CD4-positive, alpha-beta T cell treated with Interferon alpha-2 for 1 hour (primary cell): Measurements from ENCODE around the gene KIR3DL3.
"Not testable (repeated sequence)": the region's sequence is repeated elsewhere in the genome, so short reads cannot be mapped to it uniquely, and the experiment has no call there.

Experiments used
- DNase-seq, 2 donors: peaks; one replicate each; pipeline ENCODE4 v3.0.0-alpha.2; 2020 to 2022

The KIR3DL3 gene

DNA sequence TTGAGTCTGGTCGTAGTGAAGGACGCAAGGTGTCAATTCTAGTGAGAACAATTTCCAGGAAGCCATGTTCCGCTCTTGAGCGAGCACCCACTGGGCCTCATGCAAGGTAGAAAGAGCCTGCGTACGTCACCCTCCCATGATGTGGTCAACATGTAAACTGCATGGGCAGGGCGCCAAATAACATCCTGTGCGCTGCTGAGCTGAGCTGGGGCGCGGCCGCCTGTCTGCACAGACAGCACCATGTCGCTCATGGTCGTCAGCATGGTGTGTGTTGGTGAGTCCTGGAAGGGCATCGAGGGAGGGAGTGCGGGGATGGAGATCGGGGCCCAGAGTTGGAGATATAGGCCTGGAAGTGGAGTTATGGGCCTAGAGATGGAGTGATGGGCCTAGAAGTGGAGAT, 14.1 kb downstream of the KIR3DL3 start, which contains the start of gene KIR2DL3:
KIR2DL3 (plus strand) TSS at position 208 of the 400 bp plus-strand sequence; CDS start at position 241, 33 bp downstream.
- not testable (repeated sequence) for DNase-seq

DNA sequence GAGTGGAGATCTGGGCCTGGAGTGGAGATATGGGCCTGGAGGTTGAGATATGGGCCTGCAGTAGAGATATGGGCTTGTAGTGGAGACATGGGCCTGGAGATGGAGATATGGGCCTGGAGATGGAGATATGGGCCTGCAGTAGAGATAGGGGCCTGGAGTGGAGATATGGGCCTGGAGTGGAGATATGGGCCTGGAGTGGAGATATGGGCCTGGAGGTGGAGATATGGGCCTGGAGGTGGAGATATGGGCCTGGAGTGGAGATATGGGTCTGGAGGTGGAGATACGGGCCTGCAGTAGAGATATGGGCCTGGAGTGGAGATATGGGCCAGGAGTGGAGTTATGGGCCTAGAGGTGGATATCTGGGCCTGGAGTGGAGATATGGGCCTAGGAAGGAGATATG, 14.5 kb downstream of the KIR3DL3 start:
- no peak for DNase-seq

DNA sequence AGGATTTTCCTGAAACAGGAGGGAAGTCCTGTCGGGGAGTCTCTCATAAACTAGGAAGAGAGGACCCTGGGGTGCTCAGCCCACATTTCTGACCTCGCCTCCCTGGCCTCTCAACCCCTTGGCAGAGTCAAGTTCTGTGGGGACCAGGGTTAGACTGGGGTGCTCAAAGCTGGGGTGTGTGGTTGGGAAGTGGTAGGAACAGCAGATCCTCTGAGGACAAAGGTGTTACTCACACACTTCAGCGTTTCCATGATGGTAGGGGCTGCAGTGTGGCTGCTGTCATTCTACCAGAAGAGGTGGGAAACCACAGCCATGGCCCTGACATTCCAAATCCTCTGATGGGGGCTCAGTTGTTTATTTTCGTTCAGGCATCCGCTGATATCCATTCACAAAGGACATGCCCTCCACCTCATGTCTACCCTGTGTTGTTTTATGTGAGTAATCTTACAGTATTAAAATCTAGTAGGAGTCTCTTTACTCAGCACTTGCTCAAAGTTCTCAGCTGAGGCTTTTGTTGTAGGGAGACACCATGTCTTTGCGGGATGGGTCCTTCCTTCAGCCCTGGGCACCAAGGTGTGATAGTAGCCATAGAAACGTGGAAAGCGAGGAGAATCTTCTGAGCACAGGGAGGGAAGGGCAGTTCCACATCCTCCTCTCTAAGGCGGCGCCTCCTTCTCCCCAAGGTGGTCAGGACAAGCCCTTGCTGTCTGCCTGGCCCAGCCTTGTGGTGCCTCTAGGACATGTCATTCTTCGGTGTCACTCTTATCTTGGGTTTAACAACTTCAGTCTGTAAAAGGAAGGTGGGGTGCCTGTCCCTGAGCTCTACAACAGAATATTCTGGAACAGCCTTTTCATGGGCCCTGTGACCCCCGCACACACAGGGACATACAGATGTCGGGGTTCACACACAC, 15.6 kb downstream of the KIR3DL3 start:
- no peak for DNase-seq

DNA sequence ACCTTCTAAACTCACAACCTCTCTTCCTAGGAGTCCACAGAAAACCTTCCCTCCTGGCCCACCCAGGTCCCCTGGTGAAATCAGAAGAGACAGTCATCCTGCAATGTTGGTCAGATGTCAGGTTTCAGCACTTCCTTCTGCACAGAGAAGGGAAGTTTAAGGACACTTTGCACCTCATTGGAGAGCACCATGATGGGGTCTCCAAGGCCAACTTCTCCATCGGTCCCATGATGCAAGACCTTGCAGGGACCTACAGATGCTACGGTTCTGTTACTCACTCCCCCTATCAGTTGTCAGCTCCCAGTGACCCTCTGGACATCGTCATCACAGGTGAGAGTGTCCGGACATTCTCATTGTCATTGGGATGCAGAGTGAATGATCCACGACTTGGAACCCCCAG, 17.7 kb downstream of the KIR3DL3 start:
- DNase-seq, result not testable (repeated sequence)

DNA sequence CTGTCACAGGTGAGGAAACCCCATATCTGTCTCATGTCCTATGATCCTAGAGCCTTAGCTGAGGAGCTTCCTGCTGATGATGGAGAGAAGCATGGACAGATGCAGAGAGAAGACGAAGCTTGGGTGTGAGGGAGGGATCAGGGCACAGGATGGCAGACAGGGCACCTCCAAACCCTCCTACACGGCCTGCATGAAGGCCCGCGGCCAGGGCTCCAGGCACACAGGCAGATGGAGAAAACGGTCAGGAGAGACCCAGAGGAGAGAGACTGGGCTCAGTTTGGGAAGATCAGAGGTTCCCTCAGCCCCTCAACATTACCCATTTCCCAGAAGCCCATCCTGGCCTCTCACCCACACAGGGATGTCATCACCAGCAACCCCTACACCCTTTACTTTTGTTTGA, 19.8 kb downstream of the KIR3DL3 start:
- not testable (repeated sequence) for DNase-seq

DNA sequence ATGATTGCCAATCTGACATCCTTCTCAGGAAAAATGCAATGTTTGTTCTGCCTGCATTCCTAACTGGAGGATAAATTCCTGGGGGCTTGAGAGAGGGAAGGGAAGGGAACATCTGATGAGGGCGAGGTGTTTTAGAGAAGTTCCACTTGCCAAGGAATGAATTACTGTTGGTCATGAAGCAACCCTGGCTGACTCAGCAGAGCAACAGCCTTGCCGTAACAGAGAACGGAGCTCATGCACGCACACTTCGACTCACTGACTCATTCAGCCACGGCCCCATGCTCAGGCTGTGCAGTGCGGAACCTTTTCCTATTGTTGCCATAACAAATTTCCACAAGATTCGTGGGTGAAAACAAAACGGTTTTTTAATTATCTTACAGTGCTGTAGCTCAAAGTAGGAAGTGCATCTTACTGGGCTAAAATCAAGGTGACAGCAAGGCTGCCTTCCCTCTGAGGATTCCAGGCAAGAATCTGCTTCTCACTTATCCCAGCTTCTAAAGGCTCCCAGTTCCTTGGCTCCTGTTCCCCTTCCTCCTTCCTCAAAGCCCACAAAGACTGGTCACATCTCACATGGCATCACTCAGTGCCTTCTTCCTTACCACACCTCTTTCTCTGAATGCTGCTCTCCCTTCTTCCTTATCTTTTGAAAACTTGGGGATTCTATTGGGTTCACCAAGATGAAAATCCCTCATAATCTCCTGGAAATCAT, 23.5 kb downstream of the KIR3DL3 start:
- peak in 1 of 2 donors; percentile 72 for DNase-seq

DNA sequence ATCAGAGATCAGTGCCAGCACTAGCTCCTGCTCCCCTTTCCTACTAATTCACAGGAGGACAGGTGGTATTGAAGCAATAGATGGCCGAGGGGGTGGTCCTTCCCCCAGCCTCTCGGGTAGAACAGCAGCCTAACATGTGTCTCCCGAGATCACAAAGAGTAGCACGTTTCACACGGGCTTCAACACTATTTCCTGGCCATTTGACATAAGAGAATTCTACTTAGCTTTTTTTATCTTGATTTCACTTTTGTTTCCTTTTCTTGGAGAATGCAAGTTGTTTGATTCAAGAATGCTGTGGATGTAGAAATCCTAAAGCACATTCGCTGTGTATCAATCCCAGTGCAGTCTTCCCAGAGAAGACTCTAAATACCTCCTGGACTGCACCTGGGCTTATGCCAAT, 26.0 kb downstream of the KIR3DL3 start:
- DNase-seq, result not testable (repeated sequence)

DNA sequence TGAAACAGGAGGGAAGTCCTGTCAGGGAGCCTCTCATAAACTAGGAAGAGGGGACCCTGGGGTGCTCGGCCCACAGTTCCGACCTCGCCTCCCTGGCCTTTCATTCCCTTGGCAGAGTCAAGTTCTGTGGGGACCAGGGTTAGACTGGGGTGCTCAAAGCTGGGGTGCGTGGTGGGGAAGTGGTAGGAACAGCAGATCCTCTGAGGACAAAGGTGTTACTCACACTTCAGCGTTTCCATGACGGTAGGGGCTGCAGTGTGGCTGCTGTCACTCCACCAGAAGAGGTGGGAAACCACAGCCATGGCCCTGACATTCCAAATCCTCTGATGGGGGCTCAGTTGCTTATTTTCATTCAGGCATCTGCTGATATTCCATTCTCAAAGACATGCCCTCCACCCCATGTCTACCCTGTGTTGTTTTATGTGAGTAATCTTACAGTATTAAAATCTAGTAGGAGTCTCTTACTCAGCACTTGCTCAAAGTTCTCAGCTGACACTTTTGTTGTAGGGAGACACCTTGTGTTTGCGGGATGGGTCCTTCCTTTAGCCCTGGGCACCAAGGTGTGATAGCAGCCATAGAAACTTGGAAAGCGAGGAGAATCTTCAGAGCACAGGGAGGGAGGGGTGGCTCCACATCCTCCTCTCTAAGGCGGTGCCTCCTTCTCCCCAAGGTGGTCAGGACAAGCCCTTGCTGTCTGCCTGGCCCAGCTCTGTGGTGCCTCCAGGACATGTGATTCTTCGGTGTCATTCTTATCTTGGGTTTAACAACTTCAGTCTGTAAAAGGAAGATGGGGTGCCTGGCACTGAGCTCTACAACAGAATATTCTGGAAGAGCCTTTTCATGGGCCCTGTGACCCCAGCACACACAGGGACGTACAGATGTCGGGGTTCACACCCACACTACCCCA, 32.2 kb downstream of the KIR3DL3 start:
- DNase-seq, result not testable (repeated sequence)

DNA sequence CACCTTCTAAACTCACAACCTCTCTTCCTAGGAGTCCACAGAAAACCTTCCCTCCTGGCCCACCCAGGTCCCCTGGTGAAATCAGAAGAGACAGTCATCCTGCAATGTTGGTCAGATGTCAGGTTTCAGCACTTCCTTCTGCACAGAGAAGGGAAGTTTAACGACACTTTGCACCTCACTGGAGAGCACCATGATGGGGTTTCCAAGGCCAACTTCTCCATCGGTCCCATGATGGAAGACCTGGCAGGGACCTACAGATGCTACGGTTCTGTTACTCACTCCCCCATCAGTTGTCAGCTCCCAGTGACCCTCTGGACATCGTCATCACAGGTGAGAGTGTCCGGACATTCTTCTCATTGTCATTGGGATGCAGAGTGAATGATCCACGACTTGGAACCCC, 34.3 kb downstream of the KIR3DL3 start:
- DNase-seq, result not testable (repeated sequence)

DNA sequence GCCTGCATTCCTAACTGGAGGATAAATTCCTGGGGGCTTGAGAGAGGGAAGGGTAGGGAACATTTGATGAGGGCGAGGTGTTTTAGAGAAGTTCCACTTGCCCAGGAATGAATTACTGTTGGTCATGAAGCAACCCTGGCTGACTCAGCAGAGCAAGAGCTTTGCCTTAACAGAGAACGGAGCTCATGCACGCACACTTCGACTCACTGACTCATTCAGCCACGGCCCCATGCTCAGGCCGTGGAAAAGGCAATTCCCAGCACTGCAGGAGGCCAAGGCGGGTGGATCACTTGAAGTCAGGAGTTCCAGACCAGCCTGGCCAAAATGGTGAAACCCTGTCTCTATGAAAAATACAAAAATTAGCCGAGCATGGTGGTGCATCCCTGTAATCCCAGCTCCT, 40.0 kb downstream of the KIR3DL3 start:
- DNase-seq, result peak in 1 of 2 donors; percentile 60

DNA sequence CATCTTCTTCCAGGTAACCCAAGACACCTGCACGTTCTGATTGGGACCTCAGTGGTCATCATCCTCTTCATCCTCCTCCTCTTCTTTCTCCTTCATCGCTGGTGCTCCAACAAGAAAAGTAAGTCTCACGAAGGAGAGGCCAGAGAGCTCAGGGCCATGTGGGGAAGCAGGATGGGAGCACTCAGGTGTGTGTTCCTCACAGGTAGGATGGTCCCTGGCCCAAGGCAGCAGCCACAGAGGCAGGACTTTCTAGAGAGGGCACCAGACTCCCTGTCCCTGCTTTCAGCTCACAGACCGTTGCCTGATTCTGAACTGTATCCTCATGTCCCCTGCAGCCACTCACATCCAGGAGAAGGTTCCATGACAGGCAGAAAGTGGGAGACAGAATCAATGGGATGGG, 42.2 kb downstream of the KIR3DL3 start:
- DNase-seq, result not testable (repeated sequence)

DNA sequence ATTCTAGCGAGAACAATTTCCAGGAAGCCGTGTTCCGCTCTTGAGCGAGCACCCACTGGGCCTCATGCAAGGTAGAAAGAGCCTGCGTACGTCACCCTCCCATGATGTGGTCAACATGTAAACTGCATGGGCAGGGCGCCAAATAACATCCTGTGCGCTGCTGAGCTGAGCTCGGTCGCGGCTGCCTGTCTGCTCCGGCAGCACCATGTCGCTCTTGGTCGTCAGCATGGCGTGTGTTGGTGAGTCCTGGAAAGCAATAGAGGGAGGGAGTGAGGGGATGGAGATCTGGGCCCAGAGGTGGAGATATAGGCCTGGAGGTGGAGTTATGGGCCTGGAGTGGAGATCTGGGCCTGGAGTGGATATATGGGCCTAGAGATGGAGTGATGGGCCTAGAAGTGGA, 45.4 kb downstream of the KIR3DL3 start, which contains the start of gene KIR2DL1:
KIR2DL1 (plus strand) TSS at position 148 of the 400 bp plus-strand sequence; CDS start at position 206, 58 bp downstream.
- not testable (repeated sequence) for DNase-seq

DNA sequence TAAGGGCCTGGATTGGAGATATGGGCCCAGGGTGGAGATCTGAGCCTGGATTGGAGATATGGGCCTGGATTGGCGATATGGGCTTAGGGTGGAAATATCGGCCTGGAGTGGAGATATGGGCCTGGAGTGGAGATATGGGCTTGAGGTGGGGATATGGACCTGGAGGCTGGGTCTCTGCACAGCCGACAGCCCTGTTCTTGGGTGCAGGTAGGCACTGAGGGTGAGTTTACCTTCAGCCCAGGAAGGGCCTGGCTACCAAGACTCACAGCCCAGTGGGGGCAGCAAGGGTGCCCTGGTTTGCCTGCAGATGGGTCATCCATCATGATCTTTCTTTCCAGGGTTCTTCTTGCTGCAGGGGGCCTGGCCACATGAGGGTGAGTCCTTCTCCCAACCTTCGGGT, 46.3 kb downstream of the KIR3DL3 start:
- DNase-seq, result not testable (repeated sequence)

DNA sequence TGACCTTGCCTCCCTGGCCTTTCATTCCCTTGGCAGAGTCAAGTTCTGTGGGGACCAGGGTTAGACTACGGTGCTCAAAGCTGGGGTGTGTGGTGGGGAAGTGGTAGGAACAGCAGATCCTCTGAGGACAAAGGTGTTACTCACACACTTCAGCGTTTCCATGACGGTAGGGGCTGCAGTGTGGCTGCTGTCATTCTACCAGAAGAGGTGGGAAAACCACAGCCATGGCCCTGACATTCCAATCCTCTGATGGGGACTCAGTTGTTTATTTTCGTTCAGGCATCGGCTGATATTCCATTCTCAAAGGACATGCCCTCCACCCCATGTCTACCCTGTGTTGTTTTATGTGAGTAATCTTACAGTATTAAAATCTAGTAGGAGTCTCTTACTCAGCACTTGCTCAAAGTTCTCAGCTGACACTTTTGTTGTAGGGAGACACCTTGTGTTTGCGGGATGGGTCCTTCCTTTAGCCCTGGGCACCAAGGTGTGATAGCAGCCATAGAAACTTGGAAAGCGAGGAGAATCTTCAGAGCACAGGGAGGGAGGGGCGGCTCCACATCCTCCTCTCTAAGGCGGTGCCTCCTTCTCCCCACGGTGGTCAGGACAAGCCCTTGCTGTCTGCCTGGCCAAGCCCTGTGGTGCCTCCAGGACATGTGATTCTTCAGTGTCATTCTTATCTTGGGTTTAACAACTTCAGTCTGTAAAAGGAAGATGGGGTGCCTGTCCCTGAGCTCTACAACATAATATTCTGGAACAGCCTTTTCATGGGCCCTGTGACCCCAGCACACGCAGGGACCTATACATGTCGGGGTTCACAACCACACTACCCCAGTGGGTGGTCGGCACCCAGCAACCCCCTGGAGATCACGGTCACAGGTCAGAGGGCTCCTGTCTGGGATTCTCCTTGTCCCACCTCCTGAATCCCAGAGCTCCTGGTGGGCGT, 47.0 kb downstream of the KIR3DL3 start:
- not testable (repeated sequence) for DNase-seq

DNA sequence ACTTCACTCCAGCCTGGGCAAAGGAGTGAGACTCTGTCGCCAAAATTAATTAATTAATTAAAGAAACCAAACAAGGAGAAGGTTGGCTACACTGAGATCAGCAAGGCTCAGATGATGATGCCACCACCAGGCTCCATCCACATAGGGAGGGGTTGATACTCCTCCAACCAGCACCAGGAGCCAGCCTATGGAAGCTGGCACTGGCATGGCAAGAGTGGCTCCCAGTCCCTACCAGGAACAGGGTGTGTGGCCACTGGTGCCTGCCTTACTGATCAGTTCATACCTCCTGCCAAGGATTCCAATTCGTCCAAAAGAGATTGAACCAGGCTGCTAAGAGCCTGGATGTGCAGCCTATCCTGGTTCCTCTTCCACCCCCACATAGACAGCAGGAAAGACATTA, 48.4 kb downstream of the KIR3DL3 start:
- not testable (repeated sequence) for DNase-seq

DNA sequence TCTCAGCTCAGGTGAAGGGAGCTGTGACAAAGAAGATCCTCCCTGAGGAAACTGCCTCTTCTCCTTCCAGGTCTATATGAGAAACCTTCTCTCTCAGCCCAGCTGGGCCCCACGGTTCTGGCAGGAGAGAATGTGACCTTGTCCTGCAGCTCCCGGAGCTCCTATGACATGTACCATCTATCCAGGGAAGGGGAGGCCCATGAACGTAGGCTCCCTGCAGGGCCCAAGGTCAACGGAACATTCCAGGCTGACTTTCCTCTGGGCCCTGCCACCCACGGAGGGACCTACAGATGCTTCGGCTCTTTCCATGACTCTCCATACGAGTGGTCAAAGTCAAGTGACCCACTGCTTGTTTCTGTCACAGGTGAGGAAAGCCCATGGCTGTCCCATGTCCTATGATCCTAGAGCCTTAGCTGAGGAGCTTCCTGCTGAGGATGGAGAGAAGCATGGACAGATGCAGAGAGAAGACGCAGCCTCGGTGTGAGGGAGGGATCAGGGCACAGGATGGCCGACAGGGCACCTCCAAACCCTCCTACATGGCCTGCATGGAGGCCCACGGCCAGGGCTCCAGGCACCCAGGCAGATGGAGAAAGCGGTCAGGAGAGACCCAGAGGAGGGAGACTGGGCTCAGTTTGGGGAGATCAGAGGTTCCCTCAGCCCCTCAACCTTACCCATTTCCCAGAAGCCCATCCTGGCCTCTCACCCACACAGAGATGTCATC, 51.0 kb downstream of the KIR3DL3 start:
- DNase-seq, result not testable (repeated sequence)

DNA sequence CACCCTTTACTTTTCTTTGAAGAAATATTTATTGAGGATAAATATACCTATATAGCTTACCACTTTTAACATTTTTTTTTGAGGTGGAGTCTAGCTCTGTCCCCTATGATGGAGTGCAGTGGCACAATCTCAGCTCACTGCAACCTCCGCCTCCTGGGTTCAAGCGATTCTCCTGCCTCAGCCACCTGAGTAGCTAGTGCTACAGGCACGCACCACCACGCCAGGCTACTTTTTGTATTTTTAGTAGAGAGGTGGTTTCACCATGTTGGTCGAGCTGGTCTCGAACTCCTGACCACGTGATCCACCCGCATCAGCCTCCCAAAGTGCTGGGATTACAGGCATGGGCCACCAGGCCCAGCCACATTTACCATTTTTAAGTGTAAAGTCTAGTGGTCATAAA, 51.6 kb downstream of the KIR3DL3 start:
- DNase-seq, result not testable (repeated sequence)

DNA sequence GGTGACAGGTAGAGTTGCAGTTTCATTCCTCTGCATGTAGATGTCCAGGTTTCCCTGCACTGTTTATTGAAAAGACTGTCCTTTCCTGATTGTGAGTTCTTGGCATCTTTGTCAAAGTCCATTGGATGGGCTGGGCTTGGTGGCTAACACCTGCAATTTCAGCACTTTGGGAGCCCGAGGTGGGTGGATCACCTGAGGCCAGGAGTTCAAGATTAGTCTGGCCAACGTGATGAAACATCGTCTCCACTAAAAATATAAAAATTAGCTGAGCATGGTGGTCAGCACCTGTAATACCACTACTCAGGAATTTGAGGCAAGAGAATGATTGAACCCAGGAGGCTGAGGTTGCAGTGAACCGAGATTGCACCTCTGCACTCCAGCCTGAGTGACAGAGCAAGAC, 53.6 kb downstream of the KIR3DL3 start:
- not testable (repeated sequence) for DNase-seq

DNA sequence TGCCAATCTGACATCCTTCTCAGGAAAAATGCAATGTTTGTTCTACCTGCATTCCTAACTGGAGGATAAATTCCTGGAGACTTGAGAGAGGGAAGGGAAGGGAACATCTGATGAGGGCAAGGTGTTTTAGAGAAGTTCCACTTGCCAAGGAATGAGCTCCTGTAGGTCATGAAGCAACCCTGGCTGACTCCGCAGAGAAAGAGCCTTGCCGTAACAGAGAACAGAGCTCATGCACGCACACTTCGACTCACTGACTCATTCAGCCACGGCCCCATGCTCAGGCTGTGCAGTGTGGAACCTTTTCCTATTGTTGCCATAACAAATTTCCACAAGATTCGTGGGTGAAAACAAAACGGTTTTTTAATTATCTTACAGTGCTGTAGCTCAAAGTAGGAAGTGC, 54.7 kb downstream of the KIR3DL3 start:
- DNase-seq, result peak in 1 of 2 donors; percentile 53

DNA sequence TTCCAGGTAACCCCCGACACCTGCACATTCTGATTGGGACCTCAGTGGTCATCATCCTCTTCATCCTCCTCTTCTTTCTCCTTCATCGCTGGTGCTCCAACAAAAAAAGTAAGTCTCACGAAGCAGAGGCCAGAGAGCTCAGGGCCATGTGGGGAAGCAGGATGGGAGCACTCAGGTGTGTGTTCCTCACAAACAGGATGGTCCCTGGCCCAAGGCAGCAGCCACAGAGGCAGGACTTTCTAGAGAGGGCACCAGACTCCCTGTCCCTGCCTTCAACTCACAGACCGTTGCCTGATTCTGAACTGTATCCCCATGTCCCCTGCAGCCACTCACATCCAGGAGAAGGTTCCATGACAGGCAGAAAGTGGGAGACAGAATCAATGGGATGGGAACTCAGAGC, 58.7 kb downstream of the KIR3DL3 start:
- not testable (repeated sequence) for DNase-seq
